ENCODE data around the gene NBEA.

- TF ChIP-seq SIN3A (IDR thresholded peaks at IDR 0.05; ENCODE audit: borderline replicate concordance, insufficient read depth, low read depth, low read length) (no peak), CTCF (IDR thresholded peaks at IDR 0.05) (no peak)
These were observed 113.6 kb downstream of the NBEA start for GRCh38 chr13:35055705-35056104.
